Endothelial cell of umbilical vein (primary cell): Measurements from ENCODE around the gene SCAMP5. TPM values are rescaled to one million over a fixed set of nuclear protein-coding genes. Genes with fewer than 3 reads are reported as not detected.

Experiments used
- BruUV-seq: library from RNA; stranded (reverse); fragments of 400-500 nt; replicated peaks from 2 replicates; lab custom pipeline; 2021; lab: Mats Ljungman, UMichigan
- CTCF ChIA-PET: fragments of 300-600, 350-600 bp; sonication (Branson Sonifier 250); formaldehyde crosslinking; loops from one replicate; lab custom pipeline; 2021; ENCODE audit warnings: antibody characterized with exemption, inconsistent platforms; lab: Charles Lee
- POLR2A ChIA-PET: fragments of 300-600, 350-600 bp; sonication (Branson Sonifier 250); formaldehyde crosslinking; loops from one replicate; lab custom pipeline; 2021; ENCODE audit warnings: antibody characterized with exemption, inconsistent platforms; lab: Charles Lee
- DNase-seq: peaks from one replicate; pipeline ENCODE4 v3.0.0-alpha.2; 2011; ENCODE audit warnings: low read depth, low spot score
- FAIRE-seq: peaks from 2 replicates; lab custom pipeline; 2011; peaks lifted over from hg19 to GRCh38; lab: Jason Lieb, UNC
- H2AFZ ChIP-seq: 2 replicates; pipeline ENCODE4 v1.6.0; 2012; ENCODE audit warnings: low read depth, low read length, control low read depth, inconsistent platforms
- H3K27ac ChIP-seq: 2 replicates; pipeline ENCODE4 v1.5.1; 2011; ENCODE audit warnings: low read depth, mild to moderate bottlenecking, control low read depth, low read length, moderate library complexity; ENCODE audit not compliant: insufficient read depth
- H3K27me3 ChIP-seq, 2 experiments: 2 replicates each; pipeline versions ENCODE4 v1.6.0 to v1.6.1; 2011; ENCODE audit warnings: low read length in 2 of 2, mixed read lengths in 1 of 2; ENCODE audit not compliant: control insufficient read depth in 2 of 2, insufficient read depth in 2 of 2
- H3K36me3 ChIP-seq, 2 experiments: 2 replicates in 1 of 2; 3 replicates in 1 of 2; pipeline ENCODE4 v1.5.1; 2011; ENCODE audit warnings: low read length in 2 of 2, mild to moderate bottlenecking in 1 of 2, moderate library complexity in 1 of 2; ENCODE audit not compliant: control insufficient read depth in 2 of 2, insufficient read depth in 2 of 2; ENCODE audit errors: extremely low read depth in 1 of 2
- H3K4me1 ChIP-seq: 3 replicates; pipeline ENCODE4 v1.5.1; 2011; ENCODE audit warnings: mild to moderate bottlenecking, low read length; ENCODE audit not compliant: control insufficient read depth, insufficient read depth; ENCODE audit errors: extremely low read depth
- H3K4me2 ChIP-seq: 2 replicates; pipeline ENCODE4 v1.6.1; 2011; ENCODE audit warnings: low read length, control low read depth, mixed read lengths; ENCODE audit not compliant: insufficient read depth
- H3K4me3 ChIP-seq, 3 experiments: fragments of 200-600 bp in 1 of 3; sonication (generic), shearing (Covaris generic) in 1 of 3; replicated peaks in 1 of 3; 2 replicates each; pipeline ENCODE4 v1.5.1; 2011 to 2016; ENCODE audit warnings: control low read depth in 3 of 3, low read length in 3 of 3, mild to moderate bottlenecking in 2 of 3, inconsistent platforms in 1 of 3, low read depth in 1 of 3, moderate library complexity in 1 of 3; ENCODE audit not compliant: insufficient read depth in 1 of 3
- H3K79me2 ChIP-seq: 2 replicates; pipeline ENCODE4 v1.6.0; 2012; ENCODE audit warnings: low read length, inconsistent platforms; ENCODE audit not compliant: control insufficient read depth, insufficient read depth
- H3K9ac ChIP-seq: replicated peaks from 2 replicates; pipeline ENCODE3; 2011; ENCODE audit warnings: low read length, control low read depth; ENCODE audit not compliant: insufficient read depth; ENCODE audit errors: extremely low read depth
- H3K9me1 ChIP-seq: replicated peaks from 3 replicates; pipeline ENCODE4 v1.6.0; 2011; ENCODE audit warnings: mild to moderate bottlenecking, low read length; ENCODE audit not compliant: control insufficient read depth, insufficient read depth; ENCODE audit errors: extremely low read depth
- H3K9me3 ChIP-seq: replicated peaks from 2 replicates; pipeline ENCODE4 v1.5.1; 2012; ENCODE audit warnings: low read length, inconsistent platforms; ENCODE audit not compliant: control insufficient read depth, insufficient read depth
- H4K20me1 ChIP-seq: replicated peaks from 2 replicates; pipeline ENCODE3; 2011; ENCODE audit warnings: mild to moderate bottlenecking, low read length; ENCODE audit not compliant: control insufficient read depth, insufficient read depth; ENCODE audit errors: extremely low read depth
- EZH2 ChIP-seq: IDR thresholded peaks from 2 replicates; pipeline ENCODE4 v1.6.1; 2012; ENCODE audit warnings: borderline replicate concordance, low read depth, mild to moderate bottlenecking, moderate library complexity, low read length, inconsistent platforms; ENCODE audit not compliant: severe bottlenecking
- FOS ChIP-seq: IDR thresholded peaks from 2 replicates; pipeline ENCODE4 v1.6.1; 2011; ENCODE audit warnings: mild to moderate bottlenecking, low read length, moderate library complexity, borderline replicate concordance; ENCODE audit not compliant: insufficient read depth
- GATA2 ChIP-seq: IDR thresholded peaks from 2 replicates; pipeline ENCODE4 v1.7.0; 2011; ENCODE audit warnings: low read depth, mild to moderate bottlenecking, moderate library complexity, mixed read lengths, low read length; ENCODE audit not compliant: insufficient read length, insufficient read depth
- JUN ChIP-seq: IDR thresholded peaks from 2 replicates; pipeline ENCODE4 v1.6.1; 2011; ENCODE audit warnings: borderline replicate concordance, low read depth; ENCODE audit not compliant: insufficient read length, insufficient read depth
- MYC ChIP-seq: IDR thresholded peaks from one replicate; pipeline ENCODE4 v1.6.1; 2011; ENCODE audit warnings: mild to moderate bottlenecking, low read depth, low read length
- POLR2A ChIP-seq: IDR thresholded peaks from 2 replicates; pipeline ENCODE4 v1.6.1; 2012; ENCODE audit warnings: low read depth, mild to moderate bottlenecking, control low read depth, low read length
- POLR2AphosphoS5 ChIP-seq: IDR thresholded peaks from 2 replicates; pipeline ENCODE4 v1.6.1; 2012; ENCODE audit warnings: low read depth, mild to moderate bottlenecking, control low read depth, low read length, moderate library complexity; ENCODE audit not compliant: insufficient read depth
- dilution Hi-C: fragments of 300-500 bp; cut with MboI; formaldehyde crosslinking; loops from one replicate; pipeline ENCODE4 v1.15.0; 2019; ENCODE audit warnings: low sequenced_read_pairs; ENCODE audit not compliant: extremely low pct_ligation_motif_present
- intact Hi-C: fragments of 100-400 bp; cut with micrococcal nuclease; formaldehyde crosslinking; loops from one replicate; pipeline ENCODE4 v1.10.0; 2022
- polyA plus RNA-seq, 4 experiments: library from polyadenylated mRNA; depleted of rRNA in 3 of 4; stranded (reverse) in 3 of 4; unstranded in 1 of 4; fragments of >200 nt; gene quantifications; 2 replicates each; pipeline versions ENCODE4 v1.2.1 to v1.2.3, GENCODE V29; 2011 to 2012; ENCODE audit warnings: missing spikeins in 1 of 4
- total RNA-seq: library from RNA; stranded (reverse); gene quantifications from 2 replicates; pipeline ENCODE4 v1.2.3, GENCODE V29; 2021
- TF ChIP-seq, protein P1 (sequence below), 2 donors: IDR thresholded peaks; 1 replicate in 1 of 2; 2 replicates in 1 of 2; pipeline ENCODE4 v1.5.1; 2011; ENCODE audit warnings: low read length in 2 of 2, mild to moderate bottlenecking in 2 of 2, moderate library complexity in 2 of 2, control low read depth in 1 of 2, inconsistent platforms in 1 of 2, low read depth in 1 of 2; ENCODE audit not compliant: insufficient read depth in 1 of 2; ENCODE audit errors: extremely low read depth in 1 of 2
- TF ChIP-seq, protein P2 (sequence below): IDR thresholded peaks from 2 replicates; pipeline ENCODE4 v1.6.1; 2011; ENCODE audit not compliant: insufficient read depth, insufficient read length

SCAMP5 gene
- total and polyA plus RNA-seq, 2 donors (not counting 3 experiments of a cell fraction or from before 2014, with no cell fraction given), result 1.9 to 6.2 TPM

DNA sequence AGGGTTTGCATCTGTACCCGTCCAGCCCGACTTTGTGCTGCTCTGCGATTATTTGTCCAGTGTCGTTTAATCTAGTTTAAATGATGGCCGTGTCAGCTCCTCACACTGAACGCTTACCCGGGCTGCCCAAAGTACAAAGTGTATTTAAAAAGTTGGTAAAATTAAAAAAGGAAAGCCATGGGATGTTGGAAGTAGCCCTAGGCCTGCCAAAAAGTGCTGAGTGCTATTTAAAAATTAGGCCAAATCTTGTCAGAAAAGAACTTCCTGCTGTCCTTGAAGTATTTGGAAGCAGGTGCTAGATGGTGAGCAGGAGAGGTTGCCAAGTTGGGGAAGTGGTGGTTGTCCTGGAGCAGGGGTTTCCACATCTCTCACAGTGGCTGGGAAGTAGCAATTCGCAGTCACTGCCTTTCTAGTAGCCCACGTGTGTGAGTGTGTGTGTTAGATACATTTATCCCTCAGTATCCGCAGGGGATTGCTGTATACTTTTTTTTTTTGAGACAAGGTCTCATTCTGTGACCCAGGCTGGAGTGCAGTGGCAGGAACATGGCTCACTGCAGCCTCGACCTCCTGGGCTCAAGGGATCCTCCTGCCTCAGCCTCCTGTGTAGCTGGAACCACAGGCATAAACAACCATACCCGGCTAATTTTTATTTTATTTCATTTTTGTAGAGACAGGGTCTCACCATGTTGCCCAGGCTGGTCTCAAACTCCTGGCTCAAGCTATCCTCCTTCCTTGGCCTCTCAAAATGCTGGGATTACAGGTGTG, 28.7 kb downstream of the SCAMP5 start:
- H3K4me1 ChIP-seq, result peaks cover 2% of the 10 kb centered on the region
- peaks cover 3% of the 10 kb centered on the region for H3K79me2 ChIP-seq
- H3K9me3 ChIP-seq, result no peaks in the 10 kb centered on the region
- TF ChIP-seq GATA2 (no peak), MYC (no peak), POLR2A (no peak), FOS (no peak), EZH2 (no peak), POLR2AphosphoS5 (no peak), JUN (no peak)
- TF ChIP-seq, protein P1, sequence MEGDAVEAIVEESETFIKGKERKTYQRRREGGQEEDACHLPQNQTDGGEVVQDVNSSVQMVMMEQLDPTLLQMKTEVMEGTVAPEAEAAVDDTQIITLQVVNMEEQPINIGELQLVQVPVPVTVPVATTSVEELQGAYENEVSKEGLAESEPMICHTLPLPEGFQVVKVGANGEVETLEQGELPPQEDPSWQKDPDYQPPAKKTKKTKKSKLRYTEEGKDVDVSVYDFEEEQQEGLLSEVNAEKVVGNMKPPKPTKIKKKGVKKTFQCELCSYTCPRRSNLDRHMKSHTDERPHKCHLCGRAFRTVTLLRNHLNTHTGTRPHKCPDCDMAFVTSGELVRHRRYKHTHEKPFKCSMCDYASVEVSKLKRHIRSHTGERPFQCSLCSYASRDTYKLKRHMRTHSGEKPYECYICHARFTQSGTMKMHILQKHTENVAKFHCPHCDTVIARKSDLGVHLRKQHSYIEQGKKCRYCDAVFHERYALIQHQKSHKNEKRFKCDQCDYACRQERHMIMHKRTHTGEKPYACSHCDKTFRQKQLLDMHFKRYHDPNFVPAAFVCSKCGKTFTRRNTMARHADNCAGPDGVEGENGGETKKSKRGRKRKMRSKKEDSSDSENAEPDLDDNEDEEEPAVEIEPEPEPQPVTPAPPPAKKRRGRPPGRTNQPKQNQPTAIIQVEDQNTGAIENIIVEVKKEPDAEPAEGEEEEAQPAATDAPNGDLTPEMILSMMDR (IDR thresholded peaks at IDR 0.05; ENCODE audit: extremely low read depth in 1 of 2, insufficient read depth in 1 of 2, low read depth in 1 of 2, low read length in 2 of 2), result no peak
- TF ChIP-seq, protein P2, sequence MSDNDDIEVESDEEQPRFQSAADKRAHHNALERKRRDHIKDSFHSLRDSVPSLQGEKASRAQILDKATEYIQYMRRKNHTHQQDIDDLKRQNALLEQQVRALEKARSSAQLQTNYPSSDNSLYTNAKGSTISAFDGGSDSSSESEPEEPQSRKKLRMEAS, result no peak
- no peaks in the 10 kb centered on the region for H3K9me1 ChIP-seq
- peak; percentile 42 for DNase-seq
- peak overlapping the region; percentile 80 for H3K27ac ChIP-seq
- POLR2A ChIA-PET, result interaction anchor here (0.7 to 1.5 kb wide), 4 partner anchors 102 to 185 kb away, joined by 3 to 5 read pairs (median 4); partner anchors contain the start of gene C15orf39
- peak overlapping the region; percentile 68 for H2AFZ ChIP-seq
- H3K36me3 ChIP-seq, result no peaks in the 10 kb centered on the region
- intact Hi-C loops (loop anchor here (2.0 to 10.0 kb wide), 4 partner anchors 27 to 603 kb away; partner anchors contain the start of gene SNUPN), dilution Hi-C loops (no loop called here)
- H3K4me3 ChIP-seq, result peak overlapping the region; percentile 62 to 88 (median 81)
- FAIRE-seq, result no peak
- peak overlapping the region; percentile 62 for H3K4me2 ChIP-seq
- no peaks in the 10 kb centered on the region for H3K27me3 ChIP-seq
- CTCF ChIA-PET, result interaction anchor here (0.9 to 3.4 kb wide), 10 partner anchors 13 to 344 kb away, joined by 3 to 12 read pairs (median 4); partner anchors contain the start of genes C15orf39, RPP25 and SCAMP5
- H4K20me1 ChIP-seq, result no peaks in the 10 kb centered on the region
- H3K9ac ChIP-seq, result peak overlapping the region; percentile 94
- TSS peak; percentile 83 for BruUV-seq
